Kasumi-1 (cell line): ENCODE data around the gene DISP3.

Source experiments
- DNase-seq, 2 experiments: peaks; one replicate each; lab custom pipeline; 2025; lab: John Stamatoyannopoulos, UW

DISP3 gene

GRCh38 chr1:11514366-11514765 is 35.4 kb downstream of the DISP3 start:
- DNase-seq: no peak

DNA sequence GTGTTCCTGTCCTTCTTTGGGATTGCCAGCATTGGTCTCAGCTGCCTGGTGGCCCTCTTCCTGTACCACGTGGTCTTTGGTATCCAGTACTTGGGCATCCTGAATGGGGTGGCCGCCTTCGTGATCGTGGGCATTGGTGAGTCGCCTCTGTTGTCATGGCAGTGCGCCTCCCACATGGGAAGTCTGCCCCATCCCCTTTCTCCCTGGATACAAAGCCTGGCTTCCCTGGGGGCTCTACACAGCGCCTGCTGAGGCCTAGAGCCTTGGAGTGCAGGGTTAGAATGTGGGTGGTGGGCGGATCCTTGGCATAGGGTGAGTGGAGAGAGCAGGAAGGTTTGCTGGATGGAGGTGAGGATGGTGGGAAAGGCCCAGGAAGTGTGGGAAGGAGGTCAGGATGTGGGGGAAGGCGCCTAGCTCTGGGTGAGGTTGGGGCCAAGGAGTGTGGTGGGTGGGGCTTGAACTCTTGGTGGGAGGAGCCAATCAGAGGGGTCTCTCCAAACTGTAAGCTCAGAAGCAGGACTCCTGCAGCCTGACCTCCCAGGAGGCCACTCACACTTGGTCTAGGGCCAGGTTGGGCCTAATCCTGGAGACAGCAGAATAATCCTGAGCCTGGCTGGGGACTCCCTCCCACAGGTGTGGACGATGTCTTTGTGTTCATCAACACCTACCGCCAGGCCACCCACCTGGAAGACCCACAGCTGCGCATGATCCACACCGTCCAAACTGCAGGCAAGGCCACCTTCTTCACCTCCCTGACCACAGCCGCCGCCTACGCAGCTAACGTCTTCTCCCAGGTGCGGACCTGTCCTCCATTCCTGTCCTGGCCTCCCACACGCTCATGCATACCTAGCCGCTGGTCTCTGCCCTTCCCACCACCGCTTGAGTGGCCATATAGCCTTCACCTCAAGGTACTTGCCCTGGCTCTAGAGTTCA is 36.7 kb downstream of the DISP3 start:
- no peak for DNase-seq

DNA sequence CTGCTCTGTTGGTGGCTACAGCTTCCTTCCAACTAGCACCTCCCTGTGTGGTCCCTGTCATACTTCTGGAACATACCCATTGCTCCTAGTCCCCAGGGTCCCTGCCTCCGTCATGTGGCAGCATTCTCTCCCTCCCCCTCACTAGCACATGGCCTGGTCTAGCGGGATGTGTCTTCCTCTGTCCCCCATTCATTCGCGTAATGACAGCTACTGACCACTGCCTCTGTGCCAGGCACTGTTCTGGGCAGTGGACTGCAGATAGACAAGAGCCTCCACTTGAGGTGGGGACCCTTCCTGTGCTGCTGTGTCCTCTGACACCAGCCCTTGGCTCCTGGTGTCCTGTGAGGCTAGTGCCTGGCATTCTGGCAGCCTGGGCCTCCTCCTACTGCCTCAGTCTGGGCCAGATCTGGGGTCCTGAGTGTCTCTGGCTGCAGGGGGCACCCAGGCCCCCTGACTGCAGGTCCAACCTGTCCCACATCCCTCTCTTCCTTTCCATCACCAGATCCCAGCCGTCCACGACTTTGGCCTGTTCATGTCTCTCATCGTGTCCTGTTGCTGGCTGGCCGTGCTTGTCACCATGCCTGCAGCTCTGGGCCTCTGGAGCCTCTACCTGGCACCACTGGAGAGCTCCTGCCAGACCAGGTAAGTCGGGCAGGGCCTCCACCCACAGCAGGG is 38.1 kb downstream of the DISP3 start:
- no peak for DNase-seq

DNA sequence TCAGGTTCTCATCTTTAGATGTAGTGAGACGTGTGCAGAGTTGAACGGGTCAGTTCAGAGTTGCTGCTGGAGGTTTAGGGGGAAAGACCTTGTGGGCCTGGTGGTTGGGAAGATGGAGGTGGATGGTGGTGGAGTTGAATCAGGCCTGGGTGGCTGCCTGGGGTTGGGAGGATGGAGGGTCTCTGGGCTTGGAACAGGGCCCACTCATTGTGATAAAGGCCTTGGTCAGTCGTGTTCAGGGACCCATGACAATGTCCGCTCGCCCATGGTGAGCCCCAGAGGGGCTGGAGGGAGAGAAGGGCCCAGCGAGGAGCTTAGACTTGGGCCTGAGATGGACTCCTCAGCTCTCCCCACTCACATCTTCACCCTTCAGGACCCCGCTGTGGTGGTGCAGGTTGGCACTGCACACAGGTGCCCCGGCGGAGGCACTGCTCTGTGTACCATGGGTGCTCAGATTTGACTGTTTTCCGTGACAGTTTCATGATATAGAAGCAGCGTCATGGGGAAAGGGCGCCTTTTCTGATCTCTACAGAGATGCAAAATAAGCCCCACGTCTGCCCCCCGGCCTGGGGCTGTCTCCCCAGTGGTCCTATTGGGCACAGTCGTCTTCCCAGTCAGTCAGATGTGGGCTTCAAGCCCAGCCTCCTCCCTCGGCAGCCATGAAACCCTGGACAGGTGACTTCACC is 39.2 kb downstream of the DISP3 start:
- no peak for DNase-seq

- no peak for DNase-seq
Measured at GRCh38 chr1:11518791-11519628, 40.1 kb downstream of the DISP3 start.

- DNase-seq: no peak
Measured at GRCh38 chr1:11519629-11520031, 40.7 kb downstream of the DISP3 start.

DNA sequence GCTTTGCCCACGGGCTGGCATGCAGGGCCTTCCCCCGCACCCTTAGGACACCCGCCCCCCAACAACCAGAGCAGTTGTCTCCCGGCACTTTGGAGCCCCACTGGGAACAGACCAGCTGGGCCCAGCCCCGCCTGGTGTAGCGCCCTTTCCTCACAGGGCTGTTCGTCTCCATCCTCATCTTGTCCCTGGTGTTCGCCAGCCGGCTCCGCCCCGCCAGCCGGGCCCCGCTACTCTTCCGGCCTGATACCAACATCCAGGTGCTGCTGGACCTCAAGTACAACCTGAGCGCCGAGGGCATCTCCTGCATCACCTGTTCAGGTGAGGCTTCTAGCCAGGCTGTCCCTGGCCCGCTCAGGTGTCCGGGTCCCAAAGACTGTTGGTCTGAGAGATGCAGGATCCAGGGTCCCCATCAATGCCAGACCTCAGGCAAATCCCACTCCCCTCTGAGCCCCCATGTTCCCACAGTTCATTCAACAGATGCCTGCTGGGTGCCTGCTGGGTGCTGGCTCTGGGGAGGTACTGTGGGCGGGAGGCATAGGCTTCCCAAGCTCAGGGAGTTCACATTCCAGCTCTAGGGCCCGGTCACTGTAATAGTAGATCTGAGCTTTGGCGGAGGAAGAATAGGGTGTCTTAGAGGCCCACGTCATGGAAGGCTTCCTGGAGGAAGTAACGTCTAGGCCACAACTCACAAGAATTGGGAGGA is 41.7 kb downstream of the DISP3 start:
- no peak for DNase-seq

DNA sequence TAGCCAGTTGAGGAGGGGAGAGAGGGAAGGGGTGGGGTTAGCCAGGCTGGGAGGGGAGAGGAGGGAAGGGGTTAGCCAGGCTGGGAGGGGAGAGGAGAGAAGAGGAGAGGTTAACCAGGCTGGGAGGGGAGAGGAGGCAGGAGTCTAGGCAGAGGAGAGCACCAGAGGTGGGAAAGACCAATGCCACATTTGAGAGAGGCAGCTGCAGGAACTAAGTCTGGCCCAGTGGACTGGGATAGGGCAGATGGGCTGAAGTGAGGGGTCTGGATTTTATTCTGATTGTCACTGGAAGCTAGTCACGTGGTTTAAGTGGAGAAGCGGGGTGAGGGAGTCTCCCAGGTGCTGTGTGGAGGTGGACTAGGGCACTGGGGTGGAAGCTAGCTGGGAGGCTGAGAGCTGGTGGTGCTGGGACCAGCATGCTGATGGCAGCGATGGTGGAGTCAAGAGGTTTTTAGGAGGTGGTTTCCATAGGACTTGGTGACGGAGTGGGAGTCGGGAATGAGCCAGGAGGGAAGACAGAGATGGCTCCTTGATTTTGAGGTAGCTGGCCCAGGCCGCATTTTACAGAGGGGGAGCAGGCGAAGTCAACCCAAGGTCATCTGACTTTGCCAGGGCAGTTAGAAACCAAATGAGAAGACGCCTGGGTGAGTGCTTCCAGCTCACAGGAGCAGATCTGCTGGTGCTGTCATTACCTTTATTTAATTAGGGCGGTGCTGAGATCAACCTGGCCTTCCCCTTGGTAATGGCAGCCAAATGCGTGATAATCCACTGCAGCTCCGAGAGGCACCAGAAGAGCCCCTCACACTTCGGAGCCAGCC is 42.8 kb downstream of the DISP3 start:
- DNase-seq: no peak

DNA sequence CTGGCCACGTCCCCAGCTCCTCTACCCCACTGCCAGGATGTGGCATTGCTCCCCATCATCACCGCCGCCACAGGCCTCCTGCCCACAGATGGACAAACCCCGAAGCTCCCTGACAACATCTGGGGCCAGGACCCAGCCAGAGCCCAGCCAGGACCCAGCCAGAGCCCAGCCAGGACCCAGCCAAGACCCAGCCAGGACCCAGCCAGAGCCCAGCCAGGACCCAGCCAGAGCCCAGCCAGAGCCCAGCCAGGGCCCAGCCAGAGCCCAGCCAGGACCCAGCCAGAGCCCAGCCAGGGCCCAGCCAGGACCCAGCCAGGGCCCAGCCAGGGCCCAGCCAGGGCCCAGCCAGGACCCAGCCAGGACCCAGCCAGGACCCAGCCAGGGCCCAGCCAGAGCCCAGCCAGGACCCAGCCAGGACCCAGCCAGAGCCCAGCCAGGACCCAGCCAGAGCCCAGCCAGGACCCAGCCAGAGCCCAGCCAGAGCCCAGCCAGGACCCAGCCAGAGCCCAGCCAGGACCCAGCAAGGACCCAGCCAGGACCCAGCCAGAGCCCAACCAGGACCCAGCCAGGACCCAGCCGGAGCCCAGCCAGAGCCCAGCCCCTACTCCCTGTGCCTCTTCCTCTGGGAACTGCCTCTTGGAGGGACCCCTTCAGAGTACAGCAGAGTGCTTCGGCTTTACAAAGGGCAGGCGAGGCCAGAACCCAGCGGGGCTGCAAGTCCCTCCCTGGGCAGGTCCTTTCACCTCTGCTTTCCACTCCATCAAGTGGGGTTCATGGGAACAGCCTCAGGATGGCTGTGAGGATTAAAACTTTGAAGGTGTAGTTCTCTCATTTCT is 43.7 kb downstream of the DISP3 start:
- DNase-seq: no peak

GRCh38 chr1:11523261-11523660 is 44.3 kb downstream of the DISP3 start:
- DNase-seq: no peak

DNA sequence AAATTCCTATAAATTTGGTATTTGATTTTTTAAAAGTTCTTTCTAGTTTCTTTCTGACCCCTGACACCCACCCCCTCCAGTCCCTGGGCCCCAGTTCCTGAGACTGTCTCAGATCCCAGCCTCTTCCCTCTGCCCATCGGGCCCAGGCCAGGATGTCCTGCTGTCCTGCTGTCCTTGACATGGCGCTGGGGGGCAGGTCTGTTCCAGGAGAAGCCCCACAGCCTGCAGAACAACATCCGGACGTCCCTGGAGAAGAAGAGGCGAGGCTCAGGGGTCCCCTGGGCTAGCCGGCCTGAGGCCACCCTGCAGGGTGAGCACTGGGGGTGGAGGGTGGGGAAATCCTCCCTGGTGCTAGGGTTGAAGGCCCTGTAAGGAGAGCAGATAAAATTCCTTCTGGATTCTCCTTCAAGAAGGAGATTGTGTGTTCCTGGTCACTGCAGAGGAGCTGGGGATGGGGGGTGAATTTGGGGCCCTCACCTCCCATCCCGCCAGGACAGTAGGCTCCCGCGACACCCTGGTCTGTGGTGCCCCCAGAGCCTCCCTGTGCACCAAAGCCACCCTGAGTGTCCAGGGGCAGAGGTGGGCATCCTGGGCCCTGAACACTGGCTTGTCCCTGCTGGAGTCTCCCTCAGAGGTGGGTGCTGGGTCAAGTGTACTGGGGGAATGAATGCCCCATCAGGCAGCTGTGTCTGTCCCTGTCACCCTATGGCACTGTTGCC is 45.0 kb downstream of the DISP3 start:
- DNase-seq: no peak

- no peak for DNase-seq
Measured at GRCh38 chr1:11524465-11525150, 45.7 kb downstream of the DISP3 start.

DNA sequence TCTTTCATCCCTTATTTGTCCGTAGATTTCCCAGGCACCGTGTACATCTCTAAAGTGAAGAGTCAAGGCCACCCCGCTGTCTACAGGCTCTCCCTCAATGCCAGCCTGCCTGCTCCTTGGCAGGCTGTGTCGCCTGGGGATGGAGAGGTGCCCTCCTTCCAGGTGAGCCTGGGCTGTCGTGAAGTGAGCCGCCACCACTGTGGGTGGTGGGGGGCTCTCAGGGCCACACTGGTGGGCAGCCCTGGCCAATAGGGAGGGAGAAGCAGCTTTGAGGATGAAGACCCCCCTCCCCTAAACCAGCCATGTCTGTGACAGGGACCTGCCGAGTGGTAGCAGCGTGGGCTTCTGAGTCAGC is 46.2 kb downstream of the DISP3 start:
- DNase-seq: no peak

DNA sequence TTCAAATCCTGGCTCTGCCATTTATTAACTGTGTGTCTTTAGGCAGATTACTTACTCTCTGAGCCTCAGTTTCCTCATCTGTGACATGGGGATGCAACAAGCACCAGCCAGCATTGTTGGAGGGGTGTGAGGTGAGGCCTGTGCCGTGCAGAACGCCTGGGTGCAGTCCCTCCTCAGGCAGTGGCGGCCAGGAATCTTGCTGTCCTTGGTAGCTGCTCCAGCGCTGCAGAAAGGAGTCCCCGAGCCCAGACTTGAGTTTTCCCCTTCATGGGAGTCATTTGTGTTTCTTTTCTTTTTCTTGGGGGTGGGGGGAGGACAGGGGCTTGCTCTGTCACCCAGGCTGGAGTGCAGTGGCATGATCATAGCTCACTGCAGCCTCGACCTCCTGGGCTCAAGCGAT is 46.6 kb downstream of the DISP3 start:
- no peak for DNase-seq

DNA sequence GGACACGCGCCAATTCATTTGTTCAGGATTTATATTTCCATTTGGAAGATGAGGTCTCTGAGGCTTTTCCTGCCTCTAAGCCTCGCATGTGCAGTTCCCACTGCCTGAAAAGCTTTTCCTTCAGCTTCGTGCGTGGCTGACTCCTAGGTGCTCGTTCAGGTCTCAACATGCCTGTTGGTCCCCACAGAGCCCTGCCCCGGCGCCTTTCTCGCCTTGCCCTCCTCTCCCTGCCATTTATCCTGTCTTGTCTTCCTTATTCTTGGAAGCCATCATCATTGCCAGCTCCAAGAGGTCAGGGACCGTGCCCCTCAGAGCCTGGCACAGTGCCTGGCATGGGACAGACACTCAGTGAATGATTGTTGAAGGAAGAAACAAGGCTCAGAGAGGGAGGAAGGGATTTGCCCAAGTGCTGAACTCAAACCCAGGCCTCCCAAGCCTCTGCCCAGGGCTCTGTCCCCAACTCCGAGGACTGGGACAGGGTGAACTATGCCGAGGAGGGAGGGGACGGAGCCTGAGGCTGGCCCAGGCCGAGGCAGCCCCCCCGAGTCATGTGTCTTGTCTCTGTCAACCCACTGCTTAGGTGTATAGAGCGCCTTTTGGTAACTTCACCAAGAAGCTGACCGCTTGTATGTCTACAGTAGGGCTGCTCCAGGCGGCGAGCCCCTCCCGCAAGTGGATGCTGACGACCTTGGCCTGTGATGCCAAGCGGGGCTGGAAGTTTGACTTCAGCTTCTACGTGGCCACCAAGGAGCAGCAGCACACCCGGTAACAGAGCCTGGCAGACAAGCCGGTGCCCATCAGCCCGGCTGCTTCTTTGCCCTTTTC is 47.3 kb downstream of the DISP3 start:
- DNase-seq: no peak

DNA sequence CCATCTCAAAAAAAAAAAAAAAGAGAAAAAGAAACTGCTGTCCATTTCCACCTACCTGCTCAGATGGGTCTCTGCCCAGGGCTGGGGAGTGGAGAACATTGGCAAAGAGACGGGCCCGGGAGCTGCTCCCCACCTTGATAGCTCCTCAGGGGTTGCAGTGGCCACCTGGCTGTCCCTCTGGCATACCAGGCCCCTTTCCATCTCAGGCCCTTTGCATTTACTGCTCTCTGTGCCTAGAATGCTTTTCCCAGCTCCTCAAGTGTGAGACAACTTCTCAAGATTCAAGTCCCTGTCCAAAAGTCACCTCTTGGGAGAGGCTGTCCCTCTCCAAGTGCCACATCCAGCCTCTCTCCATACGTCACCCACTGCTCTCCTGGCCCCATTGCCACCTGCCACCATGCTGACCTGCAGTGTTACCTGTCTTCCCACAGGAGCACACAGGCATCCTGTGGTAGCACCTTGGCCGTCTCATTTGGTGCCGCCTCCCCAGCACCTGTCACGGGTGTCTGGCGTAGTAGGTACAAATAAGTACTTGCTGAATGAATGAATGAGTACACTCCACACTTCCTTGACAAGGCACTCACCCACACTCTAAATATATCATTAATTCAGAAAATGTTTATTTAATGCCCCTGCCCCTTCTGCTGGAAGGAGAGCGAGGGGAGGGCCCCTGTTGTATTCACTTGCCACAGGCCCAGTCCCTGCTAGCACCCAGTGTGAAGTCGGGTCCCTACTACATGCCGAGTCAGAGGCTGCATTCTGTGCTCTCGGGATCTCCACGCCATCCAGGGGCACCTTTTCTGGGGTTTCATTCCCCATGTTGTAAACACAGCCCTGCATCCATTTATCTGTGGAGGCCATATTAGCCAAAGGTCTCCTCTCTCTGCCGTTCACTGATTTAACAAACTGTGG is 48.8 kb downstream of the DISP3 start:
- DNase-seq: no peak
